Rectal smooth muscle tissue (tissue), 1 donor: ENCODE measurements around the gene DTNBP1.

Experiments
- H3K27ac ChIP-seq: one replicate; pipeline ENCODE4 v1.7.0; 2013; ENCODE audit warnings: low read depth, low read length, inconsistent platforms
- H3K27me3 ChIP-seq: one replicate; pipeline ENCODE4 v1.7.0; 2013; ENCODE audit warnings: low read length; ENCODE audit not compliant: control insufficient read depth, insufficient read depth
- H3K36me3 ChIP-seq: one replicate; pipeline ENCODE4 v1.7.0; 2013; ENCODE audit warnings: low read length; ENCODE audit not compliant: control insufficient read depth, insufficient read depth
- H3K4me1 ChIP-seq: one replicate; pipeline ENCODE4 v1.7.0; 2013; ENCODE audit warnings: low read length; ENCODE audit not compliant: control insufficient read depth, insufficient read depth
- H3K4me3 ChIP-seq: one replicate; pipeline ENCODE4 v1.7.0; 2013; ENCODE audit warnings: low read length
- H3K9ac ChIP-seq: one replicate; pipeline ENCODE4 v1.7.0; 2013; ENCODE audit warnings: low read length

The DTNBP1 gene, protein sequence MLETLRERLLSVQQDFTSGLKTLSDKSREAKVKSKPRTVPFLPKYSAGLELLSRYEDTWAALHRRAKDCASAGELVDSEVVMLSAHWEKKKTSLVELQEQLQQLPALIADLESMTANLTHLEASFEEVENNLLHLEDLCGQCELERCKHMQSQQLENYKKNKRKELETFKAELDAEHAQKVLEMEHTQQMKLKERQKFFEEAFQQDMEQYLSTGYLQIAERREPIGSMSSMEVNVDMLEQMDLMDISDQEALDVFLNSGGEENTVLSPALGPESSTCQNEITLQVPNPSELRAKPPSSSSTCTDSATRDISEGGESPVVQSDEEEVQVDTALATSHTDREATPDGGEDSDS

GRCh38 chr6:15662326-15663129, at the start of gene DTNBP1:
DTNBP1 (minus strand) TSS chr6:15663028; CDS start chr6:15662869, 159 bp downstream.
- Histone ChIP-seq H3K4me3 (peak within 1 kb of the TSS; percentile 66), H3K27me3 (no peaks in the 10 kb centered on the region), H3K27ac (peak within 1 kb of the TSS; percentile 68), H3K9ac (peak within 1 kb of the TSS; percentile 77), H3K4me1 (peaks cover 8% of the 10 kb centered on the region), H3K36me3 (no peaks in the 10 kb centered on the region)

- no peaks in the 10 kb centered on the region for H3K4me1 ChIP-seq
- no peak overlapping the region for H3K9ac ChIP-seq
- H3K36me3 ChIP-seq: no peaks in the 10 kb centered on the region
- no peak overlapping the region for H3K4me3 ChIP-seq
- H3K27me3 ChIP-seq: no peaks in the 10 kb centered on the region
- H3K27ac ChIP-seq: no peak overlapping the region
These were observed 46.9 kb upstream of the DTNBP1 start for GRCh38 chr6:15709651-15710269.

DNA sequence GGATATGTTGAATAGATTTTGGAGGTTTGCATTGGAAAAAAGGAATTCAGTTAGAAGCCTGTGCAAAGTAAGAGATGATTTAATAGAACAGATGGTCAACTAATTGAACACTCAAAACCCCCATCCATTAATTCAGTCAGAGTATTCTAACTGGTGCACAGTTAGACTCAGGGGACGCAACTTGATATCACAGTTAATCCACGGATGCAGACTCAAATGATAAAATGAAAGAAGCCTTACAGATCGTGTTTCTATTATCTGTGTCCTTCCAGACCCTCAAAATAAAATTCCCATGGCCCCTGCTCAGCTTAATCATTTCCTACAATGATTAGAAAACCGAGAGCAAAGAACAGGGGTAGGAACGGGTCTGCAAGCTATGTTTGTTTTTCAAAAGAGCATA, 45.4 kb upstream of the DTNBP1 start:
- Histone ChIP-seq H3K36me3 (no peaks in the 10 kb centered on the region), H3K4me3 (no peak overlapping the region), H3K27me3 (no peaks in the 10 kb centered on the region), H3K9ac (no peak overlapping the region), H3K27ac (no peak overlapping the region), H3K4me1 (no peaks in the 10 kb centered on the region)

- no peaks in the 10 kb centered on the region for H3K4me1 ChIP-seq
- H3K4me3 ChIP-seq: no peak overlapping the region
- no peaks in the 10 kb centered on the region for H3K27me3 ChIP-seq
- no peak overlapping the region for H3K27ac ChIP-seq
- no peak overlapping the region for H3K9ac ChIP-seq
- H3K36me3 ChIP-seq: no peaks in the 10 kb centered on the region
These were observed 43.2 kb upstream of the DTNBP1 start for GRCh38 chr6:15705981-15706380.

GRCh38 chr6:15698471-15698870, 35.6 kb upstream of the DTNBP1 start:
- Histone ChIP-seq H3K4me3 (no peak overlapping the region), H3K36me3 (no peaks in the 10 kb centered on the region), H3K9ac (no peak overlapping the region), H3K4me1 (no peaks in the 10 kb centered on the region), H3K27me3 (no peaks in the 10 kb centered on the region), H3K27ac (no peak overlapping the region)

GRCh38 chr6:15697895-15698294, 35.1 kb upstream of the DTNBP1 start:
- Histone ChIP-seq H3K36me3 (no peaks in the 10 kb centered on the region), H3K9ac (no peak overlapping the region), H3K4me1 (no peaks in the 10 kb centered on the region), H3K4me3 (no peak overlapping the region), H3K27ac (no peak overlapping the region), H3K27me3 (no peaks in the 10 kb centered on the region)

DNA sequence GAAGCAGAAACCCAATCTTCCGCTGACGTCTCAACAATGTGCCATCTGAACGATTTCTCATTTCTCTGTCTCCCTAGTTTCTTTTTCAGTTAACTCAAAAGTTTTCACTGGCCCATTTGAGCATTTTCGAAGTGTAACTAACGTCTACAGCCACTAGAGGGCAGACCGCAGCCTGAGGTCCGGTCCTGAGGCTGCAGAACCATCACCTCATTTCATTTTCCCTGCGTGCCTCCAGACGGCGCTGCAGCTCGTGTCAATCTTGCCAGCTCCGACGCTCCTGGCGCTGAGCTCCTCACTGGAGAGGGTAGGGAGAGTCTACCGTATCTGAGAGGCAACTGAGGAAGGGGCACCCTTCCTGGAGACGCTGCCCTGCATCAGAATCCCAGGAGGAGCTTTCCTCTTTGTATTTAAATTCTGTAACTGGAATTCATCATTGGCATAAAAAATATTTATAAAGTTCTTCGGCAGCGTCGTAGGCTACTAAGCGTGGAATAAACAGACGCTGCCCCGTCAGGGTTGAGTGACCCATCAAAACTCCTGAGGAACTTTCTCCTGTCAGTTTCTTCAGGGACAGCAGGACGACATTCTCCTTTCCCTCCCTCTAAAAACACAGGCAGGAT, 28.5 kb upstream of the DTNBP1 start:
- Histone ChIP-seq H3K9ac (no peak overlapping the region), H3K36me3 (no peaks in the 10 kb centered on the region)

GRCh38 chr6:15690510-15690909, 27.7 kb upstream of the DTNBP1 start:
- Histone ChIP-seq H3K27me3 (no peaks in the 10 kb centered on the region), H3K36me3 (no peaks in the 10 kb centered on the region), H3K27ac (no peak overlapping the region), H3K4me3 (no peak overlapping the region), H3K4me1 (no peaks in the 10 kb centered on the region), H3K9ac (no peak overlapping the region)

More for the DNA sequence above, 28.5 kb upstream of the DTNBP1 start:
- peak overlapping the region; percentile 59 for H3K4me3 ChIP-seq
- no peak overlapping the region for H3K27ac ChIP-seq
- H3K4me1 ChIP-seq: no peaks in the 10 kb centered on the region
- no peaks in the 10 kb centered on the region for H3K27me3 ChIP-seq

GRCh38 chr6:15689586-15690482, 27.0 kb upstream of the DTNBP1 start:
- Histone ChIP-seq H3K27ac (no peak overlapping the region), H3K36me3 (no peaks in the 10 kb centered on the region), H3K9ac (no peak overlapping the region), H3K4me1 (no peaks in the 10 kb centered on the region), H3K27me3 (no peaks in the 10 kb centered on the region), H3K4me3 (no peak overlapping the region)

- Histone ChIP-seq H3K4me1 (no peaks in the 10 kb centered on the region), H3K27ac (no peak overlapping the region), H3K36me3 (no peaks in the 10 kb centered on the region), H3K4me3 (no peak overlapping the region), H3K9ac (no peak overlapping the region), H3K27me3 (no peaks in the 10 kb centered on the region)
These were observed 22.8 kb upstream of the DTNBP1 start for GRCh38 chr6:15685619-15686018.

DNA sequence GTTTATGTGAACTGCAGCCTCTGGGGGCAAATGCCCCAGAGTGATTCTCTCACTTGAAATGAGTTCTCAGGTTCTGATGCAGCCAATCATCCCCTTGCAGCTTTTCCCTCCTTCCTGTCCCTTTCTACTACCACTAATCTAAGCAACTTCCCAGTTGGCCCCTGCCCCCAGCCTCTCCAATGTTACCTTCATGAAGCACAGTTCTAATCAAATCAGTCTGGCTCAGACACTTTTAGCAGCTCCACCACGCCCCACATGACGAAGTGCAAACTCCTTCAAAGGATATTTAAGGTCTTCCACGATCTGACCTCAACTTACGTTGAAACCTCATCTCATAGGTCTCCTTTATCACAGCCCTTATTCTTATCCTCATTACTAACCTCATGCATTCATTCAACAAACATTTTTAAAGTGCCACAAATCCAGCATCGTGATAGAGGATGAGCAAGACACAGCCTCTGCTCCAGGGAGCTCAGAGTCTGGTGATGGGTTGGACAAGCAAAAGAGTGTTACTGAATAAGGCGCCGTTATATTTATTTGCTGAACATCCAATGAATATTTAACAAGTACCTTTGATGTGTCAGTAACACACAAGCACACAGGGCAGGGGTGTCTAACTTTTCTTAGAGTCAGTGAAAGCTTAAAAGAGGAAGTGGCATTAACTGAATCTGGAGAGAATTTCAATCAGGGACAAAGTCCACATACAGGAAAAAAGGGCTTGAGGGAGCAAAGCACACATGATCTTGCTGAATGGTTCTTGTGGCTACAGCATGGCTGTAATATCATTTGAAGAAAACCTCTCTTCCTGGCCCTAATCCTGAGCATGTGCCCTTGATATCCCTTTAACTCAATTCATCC, 20.4 kb upstream of the DTNBP1 start:
- Histone ChIP-seq H3K4me1 (no peaks in the 10 kb centered on the region), H3K9ac (no peak overlapping the region), H3K36me3 (no peaks in the 10 kb centered on the region), H3K27ac (no peak overlapping the region), H3K4me3 (no peak overlapping the region), H3K27me3 (no peaks in the 10 kb centered on the region)
